Pancreas (tissue), 10 donors: ENCODE measurements around the gene CS. TPM values are rescaled to one million over a fixed set of nuclear protein-coding genes. Genes with fewer than 3 reads are reported as not detected.

Source experiments
- ATAC-seq, 4 donors: fragments of 200-7000 bp; cut with Tn5 transposase; one replicate each; pipeline versions ENCODE4 v1.8.0 to v1.9.1; 2020; ENCODE audit warnings: mild to moderate bottlenecking in 4 of 4, moderate library complexity in 4 of 4
- DNase-seq, 6 donors: peaks; one replicate each; pipeline ENCODE4 v3.0.0-alpha.2; 2020
- FAIRE-seq: peaks from 2 replicates; lab custom pipeline; 2012; peaks lifted over from hg19 to GRCh38; lab: Jason Lieb, UNC
- H3K27ac ChIP-seq, 4 donors: fragments of 200-600 bp; sonication (generic); 1 replicate in 3 of 4; 2 replicates in 1 of 4; pipeline versions ENCODE4 v1.5.0 to v1.8.0; 2020
- H3K27me3 ChIP-seq, 4 donors: fragments of 200-600 bp; one replicate each; pipeline ENCODE4 v1.8.0; 2021
- H3K36me3 ChIP-seq, 3 donors: fragments of 200-600 bp; sonication (generic) in 1 of 3; one replicate each; pipeline versions ENCODE4 v1.5.0 to v1.8.0; 2020 to 2021
- H3K4me1 ChIP-seq, 3 donors: fragments of 200-600 bp; one replicate each; pipeline ENCODE4 v1.8.0; 2021
- H3K4me3 ChIP-seq, 4 donors: fragments of 200-600 bp; sonication (generic) in 2 of 4; one replicate each; pipeline versions ENCODE4 v1.5.0 to v1.8.0; 2020 to 2021
- H3K9me3 ChIP-seq, 4 donors: fragments of 200-600 bp; one replicate each; pipeline ENCODE4 v1.8.0; 2021
- WGBS, 2 donors: extraction: QIAGEN DNeasy Blood & Tissue Kit; methylation state at CpG; one replicate each; pipeline ENCODE4 v1.1.7; 2013; 5-methylcytosine and 5-hydroxymethylcytosine counted together
- intact Hi-C, 3 donors: fragments of 100-400 bp; cut with DNase I; formaldehyde crosslinking; loops; one replicate each; pipeline versions ENCODE4 v1.11.1 to v1.14.2; 2022
- polyA plus RNA-seq, 2 donors: library from polyadenylated mRNA; stranded (reverse); fragments of 200-250 nt; gene quantifications; one replicate each; pipeline ENCODE4 v1.2.3, GENCODE V29; 2013
- total RNA-seq, 6 donors: library from RNA; stranded (reverse); fragmentation: NEBNext Ultra II Directional in 4 of 6; extraction: Animal tissue kit (Norgen Biotek cat#: 25700) in 4 of 6; gene quantifications; one replicate each; pipeline versions ENCODE4 v1.2.1 to v1.2.4, GENCODE V29; 2021 to 2023
- TF ChIP-seq, protein P1 (sequence below), 4 donors: fragments of 200-600 bp; sonication (generic) in 3 of 4; IDR thresholded peaks; one replicate each; pipeline versions ENCODE4 v1.5.0 to v1.8.0; 2021; ENCODE audit warnings: antibody characterized with exemption in 4 of 4
- donor health status: healthy with polysubstance abuse.
- donor health status: DM: no; HTN: no; CAD: no; lungs with moderate emphysema.
- donor health status: DM: no; HTN: no; CAD: no.
- donor health status: control.
- donor health status: control.
- donor health status: Bipolar disorder and iron deficiency.
- donor health status: DM: yes; HTN: yes; CAD: no.
- donor health status: DM: no; HTN: no; CAD: no.
- donor health status: DM: no; HTN: no; CAD: no.
- donor health status: DM: yes; HTN: yes; CAD: no.

Gene CS
- total and polyA plus RNA-seq, 8 donors, result 32.0 to 120 (median 87.7) TPM

DNA sequence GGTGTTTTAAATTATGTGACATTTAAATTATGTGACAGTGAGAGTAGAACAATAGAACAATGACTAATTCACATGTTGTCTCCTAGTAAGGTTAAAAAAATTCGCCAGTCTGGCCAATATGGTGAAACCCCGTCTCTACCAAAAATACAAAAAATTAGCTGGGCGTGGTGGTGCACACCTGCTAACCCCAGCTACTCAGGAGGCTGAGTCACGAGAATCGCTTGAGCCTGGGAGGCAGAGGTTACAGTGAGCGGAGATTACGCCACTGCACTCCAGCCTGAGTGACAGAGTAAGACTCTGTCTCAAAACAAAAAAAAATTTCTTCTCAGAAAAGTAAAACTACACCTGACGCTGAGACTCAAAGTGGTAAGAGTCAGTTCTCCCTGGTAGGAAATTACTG lies 2.7 kb downstream of the CS start:
- no peaks in the 10 kb centered on the region for H3K9me3 ChIP-seq
- intact Hi-C loops, result no loop called here
- TF ChIP-seq, protein P1, sequence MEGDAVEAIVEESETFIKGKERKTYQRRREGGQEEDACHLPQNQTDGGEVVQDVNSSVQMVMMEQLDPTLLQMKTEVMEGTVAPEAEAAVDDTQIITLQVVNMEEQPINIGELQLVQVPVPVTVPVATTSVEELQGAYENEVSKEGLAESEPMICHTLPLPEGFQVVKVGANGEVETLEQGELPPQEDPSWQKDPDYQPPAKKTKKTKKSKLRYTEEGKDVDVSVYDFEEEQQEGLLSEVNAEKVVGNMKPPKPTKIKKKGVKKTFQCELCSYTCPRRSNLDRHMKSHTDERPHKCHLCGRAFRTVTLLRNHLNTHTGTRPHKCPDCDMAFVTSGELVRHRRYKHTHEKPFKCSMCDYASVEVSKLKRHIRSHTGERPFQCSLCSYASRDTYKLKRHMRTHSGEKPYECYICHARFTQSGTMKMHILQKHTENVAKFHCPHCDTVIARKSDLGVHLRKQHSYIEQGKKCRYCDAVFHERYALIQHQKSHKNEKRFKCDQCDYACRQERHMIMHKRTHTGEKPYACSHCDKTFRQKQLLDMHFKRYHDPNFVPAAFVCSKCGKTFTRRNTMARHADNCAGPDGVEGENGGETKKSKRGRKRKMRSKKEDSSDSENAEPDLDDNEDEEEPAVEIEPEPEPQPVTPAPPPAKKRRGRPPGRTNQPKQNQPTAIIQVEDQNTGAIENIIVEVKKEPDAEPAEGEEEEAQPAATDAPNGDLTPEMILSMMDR (IDR thresholded peaks at IDR 0.05), result no peak
- H3K4me1 ChIP-seq, result peaks cover 5 to 30% (median 14%) of the 10 kb centered on the region in 3 donors
- H3K4me3 ChIP-seq, result no peak overlapping the region
- H3K27ac ChIP-seq, result no peak overlapping the region
- WGBS, 2 donors, result 96 to 97% methylated on average over 8 of the region's 8 CpGs
- FAIRE-seq (no peak), ATAC-seq (no peak), DNase-seq (no peak)
- no peaks in the 10 kb centered on the region for H3K27me3 ChIP-seq
- no peaks in the 10 kb centered on the region for H3K36me3 ChIP-seq

DNA sequence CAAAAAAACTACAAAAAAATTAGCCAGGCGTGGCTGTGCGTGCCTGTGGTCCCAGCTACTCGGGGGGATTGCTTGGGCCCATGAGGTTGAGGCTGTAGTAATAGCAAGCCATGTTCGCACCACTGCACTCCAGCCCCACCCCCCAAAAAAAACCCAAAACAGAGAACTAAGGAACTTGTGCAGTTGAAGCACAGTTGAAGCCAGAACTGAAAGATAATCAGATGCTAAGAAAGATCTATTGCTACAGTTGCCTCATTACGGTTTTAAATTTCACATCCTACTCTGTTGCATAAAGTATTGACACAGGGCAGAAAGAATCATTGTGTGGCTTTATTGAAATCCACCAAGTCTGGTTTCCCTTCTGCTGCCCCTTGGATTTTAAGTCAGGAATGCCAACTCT lies 3.8 kb downstream of the CS start:
- no peaks in the 10 kb centered on the region for H3K36me3 ChIP-seq
- ATAC-seq (no peak), DNase-seq (no peak), FAIRE-seq (no peak)
- TF ChIP-seq, protein P1 (IDR thresholded peaks at IDR 0.05), result no peak
- no peaks in the 10 kb centered on the region for H3K9me3 ChIP-seq
- no peak overlapping the region for H3K27ac ChIP-seq
- H3K27me3 ChIP-seq, result no peaks in the 10 kb centered on the region
- intact Hi-C loops, result no loop called here
- 76 to 82% methylated on average over 5 of the region's 5 CpGs for WGBS, 2 donors
- H3K4me3 ChIP-seq, result no peak overlapping the region
- peaks cover 5 to 32% (median 14%) of the 10 kb centered on the region in 3 donors for H3K4me1 ChIP-seq

DNA sequence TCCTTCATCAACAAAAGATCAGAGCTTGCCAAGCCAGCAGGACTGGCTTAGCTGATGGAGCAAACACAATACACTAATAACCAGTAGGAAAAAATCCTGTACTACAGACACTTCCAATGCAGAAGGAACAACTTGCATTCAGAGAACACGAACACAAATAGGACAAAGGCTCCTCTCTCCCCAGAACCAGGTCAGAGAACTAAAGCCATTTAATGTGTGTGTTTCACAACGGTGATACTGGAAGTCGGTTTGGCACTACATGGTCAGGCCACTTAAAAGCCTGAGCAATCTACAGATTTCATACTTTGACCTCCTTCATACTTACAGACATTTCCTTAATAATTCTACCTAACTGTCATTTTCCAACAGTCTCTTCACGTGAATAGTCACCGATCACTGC lies 6.3 kb downstream of the CS start:
- no peak for ATAC-seq
- no peak for FAIRE-seq
- H3K4me1 ChIP-seq, result peaks cover 4 to 26% (median 8%) of the 10 kb centered on the region in 3 donors
- 80 to 86% methylated on average over 5 of the region's 5 CpGs for WGBS, 2 donors
- no peaks in the 10 kb centered on the region for H3K9me3 ChIP-seq
- TF ChIP-seq, protein P1 (IDR thresholded peaks at IDR 0.05), result no peak
- no peak overlapping the region for H3K4me3 ChIP-seq
- no peak for DNase-seq
- no peaks in the 10 kb centered on the region for H3K36me3 ChIP-seq
- H3K27ac ChIP-seq, result no peak overlapping the region
- H3K27me3 ChIP-seq, result no peaks in the 10 kb centered on the region
- intact Hi-C loops, result no loop called here

DNA sequence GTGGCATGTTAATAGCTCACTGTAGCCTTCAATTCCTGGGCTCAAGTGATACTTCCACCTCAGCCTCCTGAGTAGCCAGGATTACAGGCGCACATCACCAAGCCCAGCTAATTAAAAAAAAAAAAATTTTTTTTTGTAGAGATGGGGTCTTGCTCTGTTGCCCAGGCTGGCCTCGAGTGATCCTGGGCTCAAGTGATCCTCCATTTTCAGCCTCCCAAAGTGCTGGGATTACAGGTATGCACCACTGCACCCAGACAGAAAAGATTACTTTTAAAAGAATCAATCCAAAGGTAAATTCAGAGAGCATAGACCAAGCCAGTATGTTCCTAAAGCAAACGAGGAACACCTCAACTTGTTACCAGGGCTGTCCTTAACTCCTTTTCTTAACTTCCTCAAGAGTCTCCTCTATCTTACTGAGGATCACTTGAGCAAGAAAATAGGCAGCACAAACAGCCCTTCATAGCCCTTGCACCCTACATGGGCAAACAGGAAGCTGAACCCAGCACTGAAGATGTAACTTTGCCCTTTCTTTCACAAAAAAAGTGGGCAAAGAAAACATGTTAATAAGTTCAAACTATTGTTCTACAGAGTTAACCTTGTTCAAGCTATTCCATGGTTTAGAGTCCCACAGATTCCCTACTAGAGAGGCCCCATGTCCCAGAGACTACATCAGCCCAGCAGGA lies 11.3 kb downstream of the CS start:
- intact Hi-C loops, result no loop called here
- Histone ChIP-seq H3K4me1 (peaks cover 0 to 26% (median 0%) of the 10 kb centered on the region in 3 donors), H3K27ac (no peak overlapping the region), H3K36me3 (peaks cover 1 to 13% (median 2%) of the 10 kb centered on the region in 3 donors), H3K9me3 (no peaks in the 10 kb centered on the region), H3K27me3 (no peaks in the 10 kb centered on the region), H3K4me3 (no peak overlapping the region)
- ATAC-seq (no peak), DNase-seq (no peak), FAIRE-seq (no peak)
- WGBS, 2 donors, result 77 to 81% methylated on average over 3 of the region's 3 CpGs
- TF ChIP-seq, protein P1 (IDR thresholded peaks at IDR 0.05), result no peak
